Stimulated activated memory B cell treated with anti-CD40 and anti-IgM and Interleukin-4, amounts not matched to agents 10 μg/mL and 1 μg/mL and 100 μg/mL, for 72 hours (primary cell): ENCODE data around the gene PIK3CD.

ENCODE experiments used
- ATAC-seq: fragments of 150-1000 bp; cut with Tn5 transposase; 2 replicates; pipeline ENCODE4 v1.10.0; 2021
- H3K27ac Mint-ChIP-seq: one replicate; pipeline ENCODE4 v1.8.0; 2022; ENCODE audit warnings: mild to moderate bottlenecking, mixed read lengths
- H3K27me3 Mint-ChIP-seq: one replicate; pipeline ENCODE4 v1.8.0; 2022; ENCODE audit warnings: mixed read lengths
- H3K36me3 Mint-ChIP-seq: one replicate; pipeline ENCODE4 v1.8.0; 2022; ENCODE audit warnings: mixed read lengths
- H3K4me1 Mint-ChIP-seq: one replicate; pipeline ENCODE4 v1.8.0; 2022; ENCODE audit warnings: mixed read lengths
- H3K4me3 Mint-ChIP-seq: one replicate; pipeline ENCODE4 v1.8.0; 2022; ENCODE audit warnings: mild to moderate bottlenecking, moderate library complexity, mixed read lengths
- H3K9me3 Mint-ChIP-seq: one replicate; pipeline ENCODE4 v1.8.0; 2022; ENCODE audit warnings: mixed read lengths

The PIK3CD gene

GRCh38 chr1:9687874-9688582 is 36.5 kb downstream of the PIK3CD start:
- Mint-ChIP-seq H3K36me3 (peaks cover 36% of the 10 kb centered on the region), H3K9me3 (no peaks in the 10 kb centered on the region), H3K4me3 (peak overlapping the region; percentile 85), H3K27me3 (no peaks in the 10 kb centered on the region), H3K4me1 (peaks cover 77% of the 10 kb centered on the region), H3K27ac (peak overlapping the region; percentile 81)
- ATAC-seq = peak; percentile 6

DNA sequence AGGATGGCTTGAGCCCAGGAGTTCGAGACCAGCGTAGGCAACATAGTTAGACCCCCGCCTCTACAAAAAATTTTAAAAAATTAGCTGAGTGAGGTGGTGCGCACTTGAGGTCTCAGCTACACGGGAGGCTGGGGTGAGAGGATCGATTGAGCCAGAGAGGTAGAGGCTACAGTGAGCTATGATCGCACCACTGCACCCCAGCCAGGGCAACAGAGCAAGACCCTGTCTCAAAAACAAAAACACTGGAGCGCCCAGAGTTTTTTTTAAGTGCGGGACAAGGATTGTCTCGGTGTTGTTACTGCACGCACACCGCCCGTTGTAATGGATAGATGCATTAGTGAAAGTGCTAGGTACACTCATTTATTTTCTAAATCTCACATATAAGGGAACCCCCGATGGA is 37.1 kb downstream of the PIK3CD start:
- Mint-ChIP-seq H3K4me1 (peaks cover 77% of the 10 kb centered on the region), H3K27ac (peak overlapping the region; percentile 81), H3K9me3 (no peaks in the 10 kb centered on the region), H3K4me3 (peak overlapping the region; percentile 85), H3K27me3 (no peaks in the 10 kb centered on the region), H3K36me3 (peaks cover 35% of the 10 kb centered on the region)
- ATAC-seq = no peak

GRCh38 chr1:9689011-9689706 is 37.6 kb downstream of the PIK3CD start:
- Mint-ChIP-seq H3K4me1 (peaks cover 77% of the 10 kb centered on the region), H3K4me3 (peak overlapping the region; percentile 85), H3K27me3 (no peaks in the 10 kb centered on the region), H3K27ac (peak overlapping the region; percentile 81), H3K36me3 (peaks cover 35% of the 10 kb centered on the region), H3K9me3 (no peaks in the 10 kb centered on the region)
- ATAC-seq = peak; percentile 90

GRCh38 chr1:9689971-9690381 is 38.4 kb downstream of the PIK3CD start:
- no peaks in the 10 kb centered on the region for H3K9me3 Mint-ChIP-seq

GRCh38 chr1:9690440-9691107 is 39.0 kb downstream of the PIK3CD start:
- H3K9me3 Mint-ChIP-seq = no peaks in the 10 kb centered on the region
- ATAC-seq = no peak
- H3K4me1 Mint-ChIP-seq = peaks cover 79% of the 10 kb centered on the region
- H3K27me3 Mint-ChIP-seq = no peaks in the 10 kb centered on the region
- H3K4me3 Mint-ChIP-seq = peak overlapping the region; percentile 79
- H3K36me3 Mint-ChIP-seq = peaks cover 48% of the 10 kb centered on the region
- peak overlapping the region; percentile 76 for H3K27ac Mint-ChIP-seq

More at GRCh38 chr1:9689971-9690381, 38.4 kb downstream of the PIK3CD start:
- H3K4me3 Mint-ChIP-seq = peak overlapping the region; percentile 79
- peaks cover 77% of the 10 kb centered on the region for H3K4me1 Mint-ChIP-seq
- peaks cover 43% of the 10 kb centered on the region for H3K36me3 Mint-ChIP-seq
- ATAC-seq = no peak
- H3K27ac Mint-ChIP-seq = peak overlapping the region; percentile 76
- H3K27me3 Mint-ChIP-seq = no peaks in the 10 kb centered on the region

DNA sequence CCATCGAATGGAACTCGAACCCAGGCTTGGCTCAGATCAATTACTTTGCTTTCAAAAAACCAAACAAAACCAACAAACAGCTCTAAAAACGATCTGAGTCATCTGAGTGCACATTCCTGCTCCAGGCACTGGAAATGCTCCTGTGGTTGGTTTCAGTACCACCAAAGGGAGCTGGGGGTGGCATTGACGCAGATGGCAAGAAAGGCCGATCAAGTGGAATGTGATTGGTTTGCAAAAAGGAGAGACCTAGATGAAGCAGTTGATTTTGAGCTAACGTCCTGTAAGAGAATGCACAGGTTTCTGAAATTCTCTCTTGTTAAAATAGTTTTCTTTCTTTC is 39.5 kb downstream of the PIK3CD start:
- Mint-ChIP-seq H3K9me3 (no peaks in the 10 kb centered on the region), H3K27me3 (no peaks in the 10 kb centered on the region), H3K36me3 (peaks cover 48% of the 10 kb centered on the region), H3K4me1 (peaks cover 74% of the 10 kb centered on the region), H3K27ac (peak overlapping the region; percentile 18), H3K4me3 (no peak overlapping the region)
- ATAC-seq = no peak

- H3K36me3 Mint-ChIP-seq = peaks cover 53% of the 10 kb centered on the region
- no peak for ATAC-seq
- H3K27me3 Mint-ChIP-seq = no peaks in the 10 kb centered on the region
- H3K27ac Mint-ChIP-seq = peak overlapping the region; percentile 18
- H3K4me1 Mint-ChIP-seq = peaks cover 73% of the 10 kb centered on the region
- H3K9me3 Mint-ChIP-seq = no peaks in the 10 kb centered on the region
- H3K4me3 Mint-ChIP-seq = no peak overlapping the region
These were observed 40.2 kb downstream of the PIK3CD start for GRCh38 chr1:9691691-9692090.

GRCh38 chr1:9696793-9697192 is 45.3 kb downstream of the PIK3CD start:
- Mint-ChIP-seq H3K36me3 (peaks cover 73% of the 10 kb centered on the region), H3K27me3 (no peaks in the 10 kb centered on the region), H3K27ac (peak overlapping the region; percentile 57), H3K4me1 (peaks cover 57% of the 10 kb centered on the region), H3K9me3 (no peaks in the 10 kb centered on the region), H3K4me3 (no peak overlapping the region)
- no peak for ATAC-seq

- H3K36me3 Mint-ChIP-seq = peaks cover 70% of the 10 kb centered on the region
- no peak overlapping the region for H3K4me3 Mint-ChIP-seq
- H3K27me3 Mint-ChIP-seq = no peaks in the 10 kb centered on the region
- ATAC-seq = no peak
- peak overlapping the region; percentile 67 for H3K27ac Mint-ChIP-seq
- peaks cover 61% of the 10 kb centered on the region for H3K4me1 Mint-ChIP-seq
- peaks cover 5% of the 10 kb centered on the region for H3K9me3 Mint-ChIP-seq
These were observed 47.8 kb downstream of the PIK3CD start for GRCh38 chr1:9699361-9699760.

DNA sequence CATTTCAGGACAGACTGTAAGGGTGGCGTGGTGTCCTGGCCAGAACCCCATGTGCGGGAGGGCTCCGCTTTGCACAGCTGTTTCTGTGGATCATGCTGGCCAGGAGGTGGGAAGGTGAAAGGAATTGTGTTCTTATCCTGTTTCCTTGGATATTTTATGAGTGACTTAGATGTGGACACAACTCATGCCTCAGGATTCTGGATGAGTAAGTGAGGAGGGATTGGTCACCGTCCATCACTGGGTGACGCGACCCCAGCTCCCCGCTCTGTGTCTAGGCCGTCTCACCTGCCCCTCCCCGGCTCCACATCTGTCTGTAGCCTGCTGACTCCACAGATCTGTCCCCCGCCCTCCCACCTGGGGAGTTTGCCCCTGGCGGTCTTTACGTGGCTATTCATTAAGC is 48.8 kb downstream of the PIK3CD start:
- Mint-ChIP-seq H3K4me1 (peaks cover 61% of the 10 kb centered on the region), H3K36me3 (peaks cover 68% of the 10 kb centered on the region), H3K27me3 (no peaks in the 10 kb centered on the region), H3K4me3 (no peak overlapping the region), H3K27ac (peak overlapping the region; percentile 32), H3K9me3 (peaks cover 5% of the 10 kb centered on the region)
- no peak for ATAC-seq

DNA sequence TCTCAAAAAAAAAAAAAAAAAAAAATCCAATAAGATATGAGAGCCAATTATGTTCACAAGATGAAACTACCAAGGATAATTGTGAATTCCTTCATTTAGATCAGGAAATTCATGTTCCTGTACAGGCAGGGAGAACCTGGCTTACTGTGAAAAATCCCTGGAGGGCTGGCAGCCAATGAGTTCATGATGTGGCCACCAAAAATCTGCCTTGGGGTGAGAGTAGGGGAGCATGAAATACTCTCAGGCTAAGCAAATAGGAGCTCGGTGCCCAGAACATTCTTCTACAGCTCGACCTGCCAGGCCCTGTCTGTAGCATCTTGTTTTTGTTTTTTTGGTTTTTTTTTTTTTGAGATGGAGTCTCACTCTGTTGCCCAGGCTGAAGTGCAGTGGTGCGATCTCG is 50.1 kb downstream of the PIK3CD start:
- H3K9me3 Mint-ChIP-seq = peaks cover 5% of the 10 kb centered on the region
- peaks cover 65% of the 10 kb centered on the region for H3K36me3 Mint-ChIP-seq
- no peak overlapping the region for H3K4me3 Mint-ChIP-seq
- ATAC-seq = no peak
- no peaks in the 10 kb centered on the region for H3K27me3 Mint-ChIP-seq
- peak overlapping the region; percentile 32 for H3K27ac Mint-ChIP-seq
- peaks cover 59% of the 10 kb centered on the region for H3K4me1 Mint-ChIP-seq

GRCh38 chr1:9703165-9703509 is 51.6 kb downstream of the PIK3CD start:
- Mint-ChIP-seq H3K27me3 (no peaks in the 10 kb centered on the region), H3K4me1 (peaks cover 57% of the 10 kb centered on the region), H3K36me3 (peaks cover 62% of the 10 kb centered on the region), H3K27ac (peak overlapping the region; percentile 76), H3K4me3 (no peak overlapping the region), H3K9me3 (peaks cover 5% of the 10 kb centered on the region)
- ATAC-seq = no peak

DNA sequence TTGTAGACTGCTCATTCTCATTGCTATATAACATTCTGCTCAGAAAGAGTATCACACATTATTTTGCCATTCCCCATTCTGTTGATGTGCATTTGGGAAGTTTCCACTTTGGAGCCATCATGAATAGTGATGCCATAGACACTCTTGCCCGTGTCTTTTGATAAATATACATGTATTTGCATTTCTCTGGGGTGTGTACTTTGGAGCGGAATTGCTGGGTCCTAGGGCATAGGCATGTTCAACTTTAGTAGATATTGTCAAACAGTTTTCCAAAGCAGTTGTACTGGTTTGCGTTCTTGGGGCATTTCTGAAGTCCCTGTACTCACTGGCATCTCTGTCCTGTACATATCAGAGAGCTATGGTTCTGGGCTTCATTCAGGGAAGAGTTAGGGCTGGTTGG is 52.1 kb downstream of the PIK3CD start:
- Mint-ChIP-seq H3K9me3 (peaks cover 5% of the 10 kb centered on the region), H3K4me1 (peaks cover 52% of the 10 kb centered on the region), H3K36me3 (peaks cover 57% of the 10 kb centered on the region), H3K4me3 (peak overlapping the region; percentile 39), H3K27ac (peak overlapping the region; percentile 76), H3K27me3 (no peaks in the 10 kb centered on the region)
- ATAC-seq = no peak

DNA sequence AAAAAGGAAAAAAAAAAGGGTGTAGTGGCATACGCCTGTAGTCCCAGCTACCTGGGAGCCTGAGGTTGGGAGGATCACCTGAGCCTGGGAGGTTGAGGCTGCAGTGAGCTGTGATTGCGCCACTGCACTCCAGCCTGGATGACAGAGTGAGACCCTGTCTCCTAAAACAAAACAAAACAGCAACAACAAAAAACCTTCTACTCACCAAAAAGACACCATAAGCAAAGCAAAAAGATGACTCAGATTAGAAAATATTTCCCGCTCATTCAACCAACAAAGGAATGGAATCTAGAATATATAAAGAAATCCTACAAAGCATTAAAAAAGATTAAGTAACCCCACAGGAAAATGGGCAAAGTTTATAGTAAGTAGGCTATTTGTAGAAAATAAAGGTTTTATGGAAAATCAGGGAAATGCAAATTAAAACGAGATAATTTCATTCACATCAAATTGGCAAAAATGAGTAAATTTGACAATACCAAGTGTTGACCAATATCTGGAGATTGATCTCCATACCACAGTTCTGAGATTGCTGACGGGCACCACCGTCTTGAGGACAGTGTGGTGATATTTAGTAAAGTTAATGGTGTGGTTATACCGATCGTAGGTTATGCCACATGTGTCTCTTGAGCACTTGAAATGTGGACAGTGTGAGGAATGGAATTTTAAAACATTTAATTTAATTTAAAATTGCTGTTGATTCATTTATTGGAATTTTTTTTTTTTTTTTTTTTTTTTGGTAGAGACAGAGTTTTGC is 54.0 kb downstream of the PIK3CD start:
- no peak overlapping the region for H3K4me3 Mint-ChIP-seq
- H3K36me3 Mint-ChIP-seq = peaks cover 48% of the 10 kb centered on the region

DNA sequence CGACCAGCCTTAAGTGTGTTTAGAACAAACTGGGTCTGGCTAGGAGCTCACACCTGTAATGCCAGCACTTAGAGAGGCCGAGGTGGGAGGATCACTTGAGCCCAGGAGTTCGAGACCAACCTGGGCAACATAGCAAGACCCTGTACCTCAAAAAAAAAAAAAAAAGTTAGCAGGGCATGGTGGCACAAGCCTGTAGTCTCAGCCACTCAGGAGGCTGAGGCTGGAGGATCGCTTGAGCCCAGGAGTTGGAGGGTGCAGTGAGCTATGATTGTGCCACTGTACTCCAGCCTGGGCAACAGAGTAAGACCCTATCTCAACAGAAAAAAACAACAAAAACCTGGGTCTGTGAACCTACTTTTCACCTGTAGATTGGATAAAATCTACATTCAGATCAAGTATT is 54.6 kb downstream of the PIK3CD start:
- Mint-ChIP-seq H3K9me3 (peaks cover 5% of the 10 kb centered on the region), H3K36me3 (peaks cover 48% of the 10 kb centered on the region), H3K4me3 (no peak overlapping the region), H3K27me3 (no peaks in the 10 kb centered on the region), H3K27ac (no peak overlapping the region), H3K4me1 (peaks cover 36% of the 10 kb centered on the region)
- no peak for ATAC-seq

More for the DNA sequence above, 54.0 kb downstream of the PIK3CD start:
- Mint-ChIP-seq H3K9me3 (peaks cover 5% of the 10 kb centered on the region), H3K27ac (peak overlapping the region; percentile 76), H3K27me3 (no peaks in the 10 kb centered on the region), H3K4me1 (peaks cover 42% of the 10 kb centered on the region)
- no peak for ATAC-seq
